GM23248 (cell line): ENCODE measurements around the gene GLYR1. TPM values are rescaled to one million over a fixed set of nuclear protein-coding genes. Genes with fewer than 3 reads are reported as not detected.

ENCODE experiments used
- DNase-seq: peaks from one replicate; pipeline ENCODE4 v3.0.0-alpha.2; 2015
- H2AFZ ChIP-seq: fragments of 200-600 bp; sonication (generic); 2 replicates; pipeline ENCODE4 v1.6.1; 2016; ENCODE audit warnings: antibody characterized with exemption
- H3F3A ChIP-seq: fragments of 200-600 bp; sonication (generic); 2 replicates; pipeline ENCODE4 v1.6.1; 2016; ENCODE audit warnings: mild to moderate bottlenecking, antibody characterized with exemption, mixed run types; ENCODE audit not compliant: insufficient read depth
- H3K27ac ChIP-seq: fragments of 200-600 bp; sonication (generic); 2 replicates; pipeline ENCODE4 v1.5.1; 2016; ENCODE audit warnings: mild to moderate bottlenecking
- H3K27me3 ChIP-seq: fragments of 200-600 bp; sonication (generic); replicated peaks from 2 replicates; pipeline ENCODE4 v1.6.1; 2016; ENCODE audit warnings: mild to moderate bottlenecking; ENCODE audit not compliant: insufficient read depth
- H3K36me3 ChIP-seq: fragments of 200-600 bp; sonication (generic); 2 replicates; pipeline ENCODE4 v1.6.1; 2016; ENCODE audit warnings: low read depth, mild to moderate bottlenecking
- H3K4me1 ChIP-seq: fragments of 200-600 bp; sonication (generic); 2 replicates; pipeline ENCODE4 v1.6.1; 2016; ENCODE audit warnings: mild to moderate bottlenecking; ENCODE audit not compliant: insufficient read depth
- H3K4me2 ChIP-seq: fragments of 200-600 bp; sonication (generic); one replicate; pipeline ENCODE4 v1.6.1; 2016; ENCODE audit warnings: mild to moderate bottlenecking; ENCODE audit not compliant: unreplicated experiment
- H3K4me3 ChIP-seq: fragments of 200-600 bp; sonication (generic); 2 replicates; pipeline ENCODE4 v1.5.1; 2016; ENCODE audit warnings: mild to moderate bottlenecking
- H3K79me2 ChIP-seq: fragments of 200-600 bp; sonication (generic); 2 replicates; pipeline ENCODE4 v1.6.1; 2016; ENCODE audit warnings: mild to moderate bottlenecking; ENCODE audit not compliant: insufficient read depth
- H3K9ac ChIP-seq: fragments of 200-600 bp; sonication (generic); 2 replicates; pipeline ENCODE4 v1.6.1; 2016; ENCODE audit warnings: mild to moderate bottlenecking
- H3K9me2 ChIP-seq: fragments of 200-600 bp; sonication (generic); 2 replicates; pipeline ENCODE4 v1.6.1; 2016; ENCODE audit warnings: mixed run types, mild to moderate bottlenecking, moderate library complexity; ENCODE audit not compliant: insufficient read depth
- H3K9me3 ChIP-seq: fragments of 200-600 bp; sonication (generic); one replicate; pipeline ENCODE4 v1.6.1; 2017; ENCODE audit warnings: low read depth
- H4K20me1 ChIP-seq: fragments of 200-600 bp; sonication (generic); 2 replicates; pipeline ENCODE4 v1.6.0; 2016; ENCODE audit not compliant: insufficient read depth
- EZH2 ChIP-seq: fragments of 200-600 bp; sonication (generic); IDR thresholded peaks from 2 replicates; pipeline ENCODE4 v1.6.1; 2018; ENCODE audit warnings: antibody characterized with exemption, mild to moderate bottlenecking; ENCODE audit not compliant: insufficient read depth, poor library complexity, severe bottlenecking
- EZH2phosphoT487 ChIP-seq: fragments of 200-600 bp; sonication (generic); IDR thresholded peaks from 2 replicates; pipeline ENCODE4 v1.6.1; 2018; ENCODE audit warnings: antibody characterized with exemption, moderate library complexity, mild to moderate bottlenecking, low read depth; ENCODE audit not compliant: insufficient read depth
- WGBS, 2 experiments: methylation state at CpG; one replicate each; pipeline ENCODE4 v1.1.6; 2015 to 2017; ENCODE audit warnings: low lambda C conversion rate in 2 of 2, low coverage in 1 of 2; ENCODE audit errors: missing lambda C conversion rate in 2 of 2; 5-methylcytosine and 5-hydroxymethylcytosine counted together
- in situ Hi-C: fragments of 300-500 bp; cut with MboI; formaldehyde crosslinking; loops from 2 replicates; pipeline ENCODE4 v1.15.0; 2020
- polyA plus RNA-seq: library from polyadenylated mRNA; unstranded; fragments of >200 nt; fragmentation: Nextera tagmentation; extraction: Ambion mirVana; gene quantifications from 2 replicates; pipeline ENCODE4 v1.2.1, GENCODE V29; 2016
- total RNA-seq: library from RNA; depleted of rRNA; stranded (reverse); fragments of >200 nt; shearing (Covaris generic); gene quantifications from 2 replicates; pipeline ENCODE4 v1.2.3, GENCODE V29; 2014

The GLYR1 gene
- total and polyA plus RNA-seq, 2 experiments from 2014 or later, result 31.2 to 39.9 TPM

DNA sequence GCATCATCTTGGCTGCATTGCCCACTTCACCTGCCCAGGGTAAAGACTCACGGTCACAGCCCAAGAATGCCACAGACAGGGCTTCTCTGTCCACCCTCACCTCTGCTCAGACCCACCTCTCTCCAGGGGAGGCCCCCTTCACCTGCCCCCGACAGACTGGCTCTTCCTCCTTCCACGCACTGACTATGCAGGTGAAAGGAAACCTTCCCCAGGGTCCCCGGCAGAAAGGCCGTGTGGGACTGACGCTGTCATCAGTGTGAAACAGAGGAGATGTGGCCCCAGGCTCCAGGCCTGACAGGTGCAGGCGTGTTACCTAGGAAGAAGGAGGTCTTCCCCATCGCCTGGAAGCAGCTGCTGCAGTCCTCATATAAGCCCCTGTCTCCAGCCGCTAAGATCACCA is 35.3 kb downstream of the GLYR1 start:
- TF ChIP-seq EZH2 (no peak), EZH2phosphoT487 (no peak)
- Histone ChIP-seq H3K27ac (no peak overlapping the region), H3K4me1 (no peaks in the 10 kb centered on the region), H3K9ac (no peak overlapping the region), H3K27me3 (no peaks in the 10 kb centered on the region), H3K79me2 (no peaks in the 10 kb centered on the region), H3K4me3 (no peak overlapping the region), H3K36me3 (peaks cover 41% of the 10 kb centered on the region), H4K20me1 (no peaks in the 10 kb centered on the region), H2AFZ (no peak overlapping the region), H3K9me2 (no peaks in the 10 kb centered on the region), H3K4me2 (no peak overlapping the region), H3F3A (peaks cover 3% of the 10 kb centered on the region; the same call in 1 of the 2 replicates), H3K9me3 (no peaks in the 10 kb centered on the region)
- no peak for DNase-seq
- 92 to 93% methylated on average over 8 to 9 of the region's 9 CpGs for WGBS, 2 experiments
- in situ Hi-C loops, result no loop called here

DNA sequence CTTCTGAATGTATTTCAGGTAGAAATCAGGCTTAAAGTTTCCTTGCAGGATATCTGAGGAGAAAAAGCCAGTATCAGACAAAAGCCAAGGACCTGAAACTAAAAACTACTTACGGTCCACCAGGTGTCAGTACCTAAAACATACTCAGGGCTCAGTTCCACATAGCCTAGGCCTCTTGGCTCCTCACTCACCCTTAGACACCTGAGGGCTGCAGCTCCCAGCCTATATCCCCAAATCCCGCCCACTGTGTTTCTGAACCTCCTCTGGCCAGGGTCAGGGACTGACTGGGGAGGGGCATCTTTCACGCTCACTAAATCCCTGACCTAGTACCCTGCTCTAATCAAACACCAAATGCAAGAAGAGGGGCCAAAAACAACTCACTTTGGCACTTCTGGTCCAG is 35.8 kb downstream of the GLYR1 start:
- in situ Hi-C loops, result no loop called here
- no peaks in the 10 kb centered on the region for H3K27me3 ChIP-seq
- H3K9me3 ChIP-seq, result no peaks in the 10 kb centered on the region
- WGBS, 2 experiments, result 96 to 98% methylated on average over 3 of the region's 3 CpGs
- no peak overlapping the region for H3K9ac ChIP-seq
- H3K4me2 ChIP-seq, result no peak overlapping the region
- no peaks in the 10 kb centered on the region for H3K4me1 ChIP-seq
- H3K9me2 ChIP-seq, result no peaks in the 10 kb centered on the region
- no peak overlapping the region for H3K27ac ChIP-seq
- H3K4me3 ChIP-seq, result no peak overlapping the region
- no peaks in the 10 kb centered on the region for H3K79me2 ChIP-seq
- peaks cover 37% of the 10 kb centered on the region for H3K36me3 ChIP-seq
- TF ChIP-seq EZH2 (no peak), EZH2phosphoT487 (no peak)
- no peaks in the 10 kb centered on the region for H4K20me1 ChIP-seq
- H2AFZ ChIP-seq, result no peak overlapping the region
- no peak for DNase-seq
- H3F3A ChIP-seq, result peaks cover 3% of the 10 kb centered on the region; the same call in 1 of the 2 replicates

- Histone ChIP-seq H3K4me3 (no peak overlapping the region), H4K20me1 (no peaks in the 10 kb centered on the region), H3K9me2 (no peaks in the 10 kb centered on the region), H3F3A (peaks cover 9% of the 10 kb centered on the region; the same call in 1 of the 2 replicates), H3K4me2 (no peak overlapping the region), H3K27ac (no peak overlapping the region), H3K27me3 (no peaks in the 10 kb centered on the region), H3K36me3 (peaks cover 12% of the 10 kb centered on the region; the same call in 1 of the 2 replicates), H3K9me3 (no peaks in the 10 kb centered on the region), H3K9ac (no peak overlapping the region), H3K4me1 (no peaks in the 10 kb centered on the region; the same call in none of the 2 replicates), H2AFZ (no peak overlapping the region), H3K79me2 (no peaks in the 10 kb centered on the region)
- DNase-seq, result no peak
- TF ChIP-seq EZH2phosphoT487, result no peak
- TF ChIP-seq EZH2, result no peak
- WGBS, 2 experiments, result 99% methylated on average over 6 of the region's 6 CpGs
- in situ Hi-C loops, result no loop called here
Observed at GRCh38 chr16:4806280-4806679, 40.8 kb downstream of the GLYR1 start.

DNA sequence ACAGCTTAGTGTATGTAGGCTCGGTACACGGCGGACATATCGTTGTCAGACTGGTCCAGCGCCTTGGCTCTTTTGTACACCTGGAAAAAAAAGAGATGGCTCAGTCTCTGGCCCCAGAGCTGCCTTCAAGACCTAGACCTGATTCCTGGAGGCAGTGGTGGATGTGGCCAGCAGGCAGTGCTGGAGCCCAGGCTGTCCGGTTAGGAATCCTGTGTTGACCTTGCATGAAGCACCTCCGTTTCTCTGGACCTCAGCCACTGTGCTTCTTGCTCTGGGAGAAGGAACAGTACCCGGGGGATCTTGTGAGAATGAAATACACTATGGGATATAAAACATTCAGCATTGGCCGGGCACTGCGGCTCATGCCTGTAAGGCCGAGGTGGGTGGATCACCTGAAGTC is 41.9 kb downstream of the GLYR1 start:
- H3K9ac ChIP-seq, result no peak overlapping the region
- H3K9me2 ChIP-seq, result no peaks in the 10 kb centered on the region
- H4K20me1 ChIP-seq, result no peaks in the 10 kb centered on the region
- H3K9me3 ChIP-seq, result no peaks in the 10 kb centered on the region
- no peaks in the 10 kb centered on the region for H3K79me2 ChIP-seq
- no peak for TF ChIP-seq EZH2
- TF ChIP-seq EZH2phosphoT487, result no peak
- in situ Hi-C loops, result no loop called here
- no peaks in the 10 kb centered on the region for H3K27me3 ChIP-seq
- H3K27ac ChIP-seq, result no peak overlapping the region
- DNase-seq, result no peak
- no peak overlapping the region for H2AFZ ChIP-seq
- 95 to 98% methylated on average over 6 to 11 of the region's 11 CpGs for WGBS, 2 experiments
- H3K4me3 ChIP-seq, result no peak overlapping the region
- no peaks in the 10 kb centered on the region; the same call in none of the 2 replicates for H3K4me1 ChIP-seq
- H3F3A ChIP-seq, result peaks cover 9% of the 10 kb centered on the region; the same call in 1 of the 2 replicates
- no peak overlapping the region for H3K4me2 ChIP-seq
- H3K36me3 ChIP-seq, result peaks cover 11% of the 10 kb centered on the region; the same call in 1 of the 2 replicates
